Measurements from ENCODE around the gene APBA3. TPM values are rescaled to one million over a fixed set of nuclear protein-coding genes. Genes with fewer than 3 reads are reported as not detected.

APBA3 gene
- total and polyA plus RNA-seq, 2 experiments from 2014 or later: 17.2 to 31.8 TPM

DNA sequence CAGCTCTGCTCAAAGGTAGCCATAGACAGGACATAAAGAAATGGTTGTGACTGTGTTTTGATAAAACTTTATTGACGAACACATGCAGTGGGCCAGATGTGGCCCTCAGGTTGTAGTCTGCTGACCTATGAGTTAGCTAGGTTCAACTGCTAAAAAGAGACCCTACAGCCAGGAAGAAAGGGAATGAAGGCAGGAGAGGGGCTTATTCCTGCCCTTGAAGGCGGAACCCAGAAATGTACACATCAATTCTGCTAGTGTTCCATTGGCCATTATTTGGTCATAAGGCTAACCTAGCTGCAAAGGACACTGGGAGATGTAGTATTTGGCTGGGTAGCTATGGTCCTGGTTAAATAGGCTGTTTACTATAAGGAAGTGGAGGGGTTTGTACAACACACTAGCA lies 18.0 kb downstream of the APBA3 start:
- ATAC-seq (peak; percentile 66; the same call in 2 of the 3 replicates), DNase-seq (ENCODE audit: low spot score) (peak; percentile 44)
- Histone ChIP-seq H3K79me2 (replicated peaks; ENCODE audit: insufficient read depth) (no peaks in the 10 kb centered on the region), H3K27me3 (ENCODE audit: insufficient read depth) (no peaks in the 10 kb centered on the region), H3K36me3 (ENCODE audit: insufficient read depth) (no peaks in the 10 kb centered on the region), H3K9me2 (ENCODE audit: insufficient read depth) (no peaks in the 10 kb centered on the region), H2AFZ (0 out of 2 replicates have a peak overlapping the region, but pooled peaks have one; percentile 58), H3K4me3 (no peak overlapping the region), H3K4me2 (no peak overlapping the region), H4K20me1 (replicated peaks; ENCODE audit: insufficient read depth) (no peaks in the 10 kb centered on the region), H3K27ac (ENCODE audit: low read depth) (no peak overlapping the region), H3F3A (replicated peaks; ENCODE audit: low read depth) (no peaks in the 10 kb centered on the region), H3K4me1 (ENCODE audit: insufficient read depth) (no peaks in the 10 kb centered on the region)
- H3K4me3 Mint-ChIP-seq: no peak overlapping the region
- no peaks in the 10 kb centered on the region for H3K9me3 Mint-ChIP-seq
- H3K27ac Mint-ChIP-seq: no peak overlapping the region
- H3K4me1 Mint-ChIP-seq: no peaks in the 10 kb centered on the region
- peaks cover 4% of the 10 kb centered on the region for H3K27me3 Mint-ChIP-seq (ENCODE audit: insufficient read depth, low read depth, poor library complexity)
- no peak for TF ChIP-seq POLR2AphosphoS5 (IDR thresholded peaks at IDR 0.05; ENCODE audit: low read depth)
- TF ChIP-seq ZNF331 (CRISPR knock-in tag; IDR thresholded peaks at IDR 0.05; ENCODE audit: low read depth): no peak
- TF ChIP-seq CREB1 (CRISPR knock-in tag; IDR thresholded peaks at IDR 0.05; ENCODE audit: low read depth): no peak
- TF ChIP-seq, protein P1, sequence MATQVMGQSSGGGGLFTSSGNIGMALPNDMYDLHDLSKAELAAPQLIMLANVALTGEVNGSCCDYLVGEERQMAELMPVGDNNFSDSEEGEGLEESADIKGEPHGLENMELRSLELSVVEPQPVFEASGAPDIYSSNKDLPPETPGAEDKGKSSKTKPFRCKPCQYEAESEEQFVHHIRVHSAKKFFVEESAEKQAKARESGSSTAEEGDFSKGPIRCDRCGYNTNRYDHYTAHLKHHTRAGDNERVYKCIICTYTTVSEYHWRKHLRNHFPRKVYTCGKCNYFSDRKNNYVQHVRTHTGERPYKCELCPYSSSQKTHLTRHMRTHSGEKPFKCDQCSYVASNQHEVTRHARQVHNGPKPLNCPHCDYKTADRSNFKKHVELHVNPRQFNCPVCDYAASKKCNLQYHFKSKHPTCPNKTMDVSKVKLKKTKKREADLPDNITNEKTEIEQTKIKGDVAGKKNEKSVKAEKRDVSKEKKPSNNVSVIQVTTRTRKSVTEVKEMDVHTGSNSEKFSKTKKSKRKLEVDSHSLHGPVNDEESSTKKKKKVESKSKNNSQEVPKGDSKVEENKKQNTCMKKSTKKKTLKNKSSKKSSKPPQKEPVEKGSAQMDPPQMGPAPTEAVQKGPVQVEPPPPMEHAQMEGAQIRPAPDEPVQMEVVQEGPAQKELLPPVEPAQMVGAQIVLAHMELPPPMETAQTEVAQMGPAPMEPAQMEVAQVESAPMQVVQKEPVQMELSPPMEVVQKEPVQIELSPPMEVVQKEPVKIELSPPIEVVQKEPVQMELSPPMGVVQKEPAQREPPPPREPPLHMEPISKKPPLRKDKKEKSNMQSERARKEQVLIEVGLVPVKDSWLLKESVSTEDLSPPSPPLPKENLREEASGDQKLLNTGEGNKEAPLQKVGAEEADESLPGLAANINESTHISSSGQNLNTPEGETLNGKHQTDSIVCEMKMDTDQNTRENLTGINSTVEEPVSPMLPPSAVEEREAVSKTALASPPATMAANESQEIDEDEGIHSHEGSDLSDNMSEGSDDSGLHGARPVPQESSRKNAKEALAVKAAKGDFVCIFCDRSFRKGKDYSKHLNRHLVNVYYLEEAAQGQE (IDR thresholded peaks at IDR 0.05; ENCODE audit: unreplicated experiment): no peak
- TF ChIP-seq ZNF114 (CRISPR knock-in tag; IDR thresholded peaks at IDR 0.05): no peak
- TF ChIP-seq, protein P2, sequence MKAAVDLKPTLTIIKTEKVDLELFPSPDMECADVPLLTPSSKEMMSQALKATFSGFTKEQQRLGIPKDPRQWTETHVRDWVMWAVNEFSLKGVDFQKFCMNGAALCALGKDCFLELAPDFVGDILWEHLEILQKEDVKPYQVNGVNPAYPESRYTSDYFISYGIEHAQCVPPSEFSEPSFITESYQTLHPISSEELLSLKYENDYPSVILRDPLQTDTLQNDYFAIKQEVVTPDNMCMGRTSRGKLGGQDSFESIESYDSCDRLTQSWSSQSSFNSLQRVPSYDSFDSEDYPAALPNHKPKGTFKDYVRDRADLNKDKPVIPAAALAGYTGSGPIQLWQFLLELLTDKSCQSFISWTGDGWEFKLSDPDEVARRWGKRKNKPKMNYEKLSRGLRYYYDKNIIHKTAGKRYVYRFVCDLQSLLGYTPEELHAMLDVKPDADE (IDR thresholded peaks at IDR 0.05): no peak; the same call in 1 of the 2 replicates
- no peaks in the 10 kb centered on the region for H3K36me3 Mint-ChIP-seq (ENCODE audit: low read depth)

GRCh38 chr19:3740431-3740830 lies 21.1 kb downstream of the APBA3 start:
- H3K27me3 ChIP-seq (ENCODE audit: insufficient read depth): no peaks in the 10 kb centered on the region
- H2AFZ ChIP-seq: no peak overlapping the region
- Mint-ChIP-seq H3K4me3 (no peak overlapping the region), H3K4me1 (no peaks in the 10 kb centered on the region), H3K9me3 (no peaks in the 10 kb centered on the region), H3K27ac (no peak overlapping the region), H3K36me3 (ENCODE audit: low read depth) (0 out of 3 replicates have a peak, but pooled peaks cover 3% of the 10 kb centered on the region), H3K27me3 (ENCODE audit: insufficient read depth, low read depth, poor library complexity) (peaks cover 4% of the 10 kb centered on the region)
- H3K4me2 ChIP-seq: no peak overlapping the region
- no peaks in the 10 kb centered on the region for H3K4me1 ChIP-seq (ENCODE audit: insufficient read depth)
- no peaks in the 10 kb centered on the region for H3F3A ChIP-seq (replicated peaks; ENCODE audit: low read depth)
- no peaks in the 10 kb centered on the region for H4K20me1 ChIP-seq (replicated peaks; ENCODE audit: insufficient read depth)
- no peak for ATAC-seq
- no peak overlapping the region for H3K4me3 ChIP-seq
- H3K9me2 ChIP-seq (ENCODE audit: insufficient read depth): no peaks in the 10 kb centered on the region
- H3K79me2 ChIP-seq (replicated peaks; ENCODE audit: insufficient read depth): no peaks in the 10 kb centered on the region
- H3K36me3 ChIP-seq (ENCODE audit: insufficient read depth): no peaks in the 10 kb centered on the region
- TF ChIP-seq ZNF114 (CRISPR knock-in tag; IDR thresholded peaks at IDR 0.05) (no peak), JUNB (IDR thresholded peaks at IDR 0.05; ENCODE audit: unreplicated experiment) (no peak)
- TF ChIP-seq, protein P1 (IDR thresholded peaks at IDR 0.05; ENCODE audit: unreplicated experiment): no peak
- H3K27ac ChIP-seq (ENCODE audit: low read depth): no peak overlapping the region
- DNase-seq (ENCODE audit: low spot score): no peak

Data from GM23338 (cell line).